Stimulated activated effector memory CD8-positive, alpha-beta T cell treated with anti-CD3 and anti-CD28 coated beads, Interleukin-12 subunit alpha, Interleukin-12 subunit beta, amount 100 ng/mL, for 72 hours (primary cell): ENCODE data around the gene ZFHX3.

Experiments
- ATAC-seq: fragments of 150-1000 bp; cut with Tn5 transposase; 2 replicates; pipeline ENCODE4 v1.10.0; 2021
- DNase-seq, 2 donors: peaks; one replicate each; pipeline ENCODE4 v3.0.0; 2021 to 2022; ENCODE audit warnings: low spot score in 2 of 2
- H3K27ac Mint-ChIP-seq: one replicate; pipeline ENCODE4 v1.8.0; 2022; ENCODE audit warnings: mild to moderate bottlenecking, mixed read lengths
- H3K36me3 Mint-ChIP-seq: one replicate; pipeline ENCODE4 v1.8.0; 2022; ENCODE audit warnings: mild to moderate bottlenecking, mixed read lengths
- H3K4me1 Mint-ChIP-seq: one replicate; pipeline ENCODE4 v1.8.0; 2022; ENCODE audit warnings: mixed read lengths
- H3K4me3 Mint-ChIP-seq: one replicate; pipeline ENCODE4 v1.8.0; 2022; ENCODE audit warnings: mild to moderate bottlenecking, mixed read lengths
- H3K9me3 Mint-ChIP-seq: one replicate; pipeline ENCODE4 v1.8.0; 2022; ENCODE audit warnings: mixed read lengths

The ZFHX3 gene

DNA sequence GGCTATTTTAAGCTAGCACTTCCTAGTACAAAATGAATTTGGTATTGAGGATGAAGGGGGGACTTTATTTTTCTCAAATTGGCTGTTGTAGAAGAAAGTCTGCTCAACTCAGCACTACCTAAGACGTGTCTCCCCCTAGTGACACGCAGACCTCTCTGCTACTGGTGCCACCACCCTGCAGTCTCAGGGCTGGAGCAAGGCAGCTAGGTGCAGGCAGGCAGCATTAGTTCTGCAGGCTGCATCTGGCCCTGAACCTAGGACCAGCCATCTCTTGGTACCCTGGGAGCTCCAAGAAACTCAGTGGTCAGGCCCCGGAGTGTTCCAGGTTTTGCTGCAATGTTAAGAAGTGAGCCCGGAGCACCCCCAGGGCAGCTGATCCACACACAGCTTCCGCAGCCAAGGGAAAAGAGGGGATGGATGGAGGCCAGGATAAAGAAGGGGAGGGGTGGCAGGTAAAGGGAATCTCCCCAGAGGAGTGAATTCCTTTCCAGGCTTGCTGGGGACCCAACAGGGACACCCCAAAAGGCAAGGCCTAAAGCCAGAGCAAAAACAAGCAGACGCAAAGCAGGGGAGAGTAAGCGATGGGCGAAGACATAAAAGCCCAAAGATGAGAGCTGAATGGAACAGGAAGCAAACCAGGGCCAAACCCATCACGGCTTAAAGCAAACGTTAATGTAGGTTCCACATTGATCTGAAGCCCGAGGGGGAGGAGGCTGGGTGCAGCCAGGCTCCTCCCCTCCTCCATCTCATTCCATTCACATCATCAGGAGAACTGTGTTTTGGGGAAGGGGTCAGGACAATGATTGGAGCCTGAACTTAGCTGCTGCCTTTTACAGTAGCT, 200.5 kb downstream of the ZFHX3 start:
- no peak for DNase-seq
- H3K36me3 Mint-ChIP-seq, result no peaks in the 10 kb centered on the region
- H3K27ac Mint-ChIP-seq, result no peak overlapping the region
- H3K4me1 Mint-ChIP-seq, result peaks cover 9% of the 10 kb centered on the region
- no peaks in the 10 kb centered on the region for H3K9me3 Mint-ChIP-seq
- peak; percentile 14 for ATAC-seq
- H3K4me3 Mint-ChIP-seq, result no peak overlapping the region

DNA sequence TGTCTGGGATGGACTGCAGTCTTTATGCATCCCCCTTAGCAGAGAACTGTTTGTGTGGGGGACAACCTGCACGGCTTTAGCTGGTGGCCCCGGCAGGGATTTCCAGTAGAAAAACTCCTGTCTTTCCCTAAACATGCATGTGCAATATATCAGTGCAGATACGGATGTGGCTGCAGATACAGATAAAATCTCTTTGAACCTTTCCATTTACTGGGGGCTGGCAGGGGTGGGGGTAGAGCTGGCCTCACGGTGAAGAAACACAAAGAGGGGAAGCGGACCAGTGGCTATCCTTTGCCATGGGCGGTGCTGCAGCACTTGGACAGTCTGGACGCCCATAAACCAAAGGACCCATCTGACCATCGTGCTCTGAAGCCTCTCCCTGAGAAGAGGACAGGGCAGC, 201.3 kb downstream of the ZFHX3 start:
- H3K4me1 Mint-ChIP-seq, result peaks cover 9% of the 10 kb centered on the region
- no peak overlapping the region for H3K4me3 Mint-ChIP-seq
- DNase-seq (no peak), ATAC-seq (no peak)
- H3K9me3 Mint-ChIP-seq, result no peaks in the 10 kb centered on the region
- no peak overlapping the region for H3K27ac Mint-ChIP-seq
- H3K36me3 Mint-ChIP-seq, result no peaks in the 10 kb centered on the region

DNA sequence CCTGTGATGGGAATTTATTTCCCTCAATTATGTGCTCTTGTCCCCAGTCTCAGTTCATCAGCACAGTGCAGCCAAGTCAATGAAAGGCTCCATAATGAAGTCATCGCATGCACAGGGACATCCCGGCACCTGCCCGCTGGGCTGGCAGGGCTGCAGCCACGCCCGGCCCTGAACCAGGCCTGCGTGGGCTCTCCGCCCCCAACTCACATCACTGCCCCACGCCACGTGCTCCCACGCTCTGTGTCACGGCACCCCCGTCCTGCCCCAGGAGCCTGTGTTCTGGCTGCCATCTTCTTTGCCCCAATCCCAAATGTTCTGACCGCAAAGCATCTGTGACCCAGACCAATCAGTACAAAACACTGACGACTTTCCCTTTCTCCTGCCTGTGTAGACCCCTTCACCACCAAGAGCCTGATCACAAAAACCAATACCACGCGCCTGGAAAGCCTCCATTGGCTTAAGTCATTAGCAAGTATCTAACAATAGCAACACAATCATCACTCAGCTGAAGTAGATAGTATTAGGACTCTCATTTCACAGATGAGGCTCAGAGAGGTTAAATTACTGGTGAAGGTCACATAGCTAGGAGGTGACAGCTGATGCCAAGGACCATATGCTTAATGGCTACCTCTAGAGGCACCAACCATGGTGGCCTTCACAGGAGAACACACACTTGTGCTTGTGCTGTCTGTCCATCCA, 202.5 kb downstream of the ZFHX3 start:
- no peak overlapping the region for H3K4me3 Mint-ChIP-seq
- no peaks in the 10 kb centered on the region for H3K9me3 Mint-ChIP-seq
- DNase-seq (no peak), ATAC-seq (no peak)
- no peaks in the 10 kb centered on the region for H3K36me3 Mint-ChIP-seq
- H3K4me1 Mint-ChIP-seq, result peaks cover 9% of the 10 kb centered on the region
- no peak overlapping the region for H3K27ac Mint-ChIP-seq

DNA sequence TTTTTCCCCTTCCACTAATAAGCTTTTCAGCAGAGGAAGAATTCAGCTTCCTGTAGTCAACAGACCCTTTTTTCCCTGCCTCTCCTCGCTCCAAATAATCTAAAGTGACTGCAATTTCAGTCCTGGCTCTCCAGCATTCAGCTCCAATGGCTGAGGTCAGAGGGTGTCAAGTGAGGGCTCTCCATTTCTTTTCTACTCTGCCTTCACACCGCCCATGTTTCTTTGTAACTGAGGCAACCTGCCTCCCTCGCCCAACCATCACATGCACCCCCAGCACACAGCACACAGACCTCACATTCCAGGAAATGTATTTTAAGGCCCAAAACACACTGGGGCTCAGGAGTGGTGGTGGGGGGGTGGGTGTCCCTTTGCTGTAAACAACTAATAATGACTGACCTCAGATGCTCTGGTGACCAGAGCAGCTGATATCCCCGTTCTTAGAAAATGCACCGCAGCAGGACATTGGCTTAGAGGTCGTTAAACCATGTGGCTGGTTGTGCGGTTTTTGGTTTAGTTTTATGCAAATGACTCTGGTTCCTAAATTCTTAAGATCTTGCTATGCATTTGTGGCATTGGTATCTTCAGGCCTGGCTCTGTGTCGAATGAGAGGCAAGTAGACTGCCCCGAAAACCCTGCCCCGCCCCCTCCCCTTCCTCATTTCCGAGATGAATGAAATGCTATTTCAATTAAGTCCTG, 203.6 kb downstream of the ZFHX3 start:
- H3K4me1 Mint-ChIP-seq, result peaks cover 9% of the 10 kb centered on the region
- no peaks in the 10 kb centered on the region for H3K36me3 Mint-ChIP-seq
- H3K27ac Mint-ChIP-seq, result no peak overlapping the region
- ATAC-seq (no peak), DNase-seq (no peak)
- no peak overlapping the region for H3K4me3 Mint-ChIP-seq
- no peaks in the 10 kb centered on the region for H3K9me3 Mint-ChIP-seq

DNA sequence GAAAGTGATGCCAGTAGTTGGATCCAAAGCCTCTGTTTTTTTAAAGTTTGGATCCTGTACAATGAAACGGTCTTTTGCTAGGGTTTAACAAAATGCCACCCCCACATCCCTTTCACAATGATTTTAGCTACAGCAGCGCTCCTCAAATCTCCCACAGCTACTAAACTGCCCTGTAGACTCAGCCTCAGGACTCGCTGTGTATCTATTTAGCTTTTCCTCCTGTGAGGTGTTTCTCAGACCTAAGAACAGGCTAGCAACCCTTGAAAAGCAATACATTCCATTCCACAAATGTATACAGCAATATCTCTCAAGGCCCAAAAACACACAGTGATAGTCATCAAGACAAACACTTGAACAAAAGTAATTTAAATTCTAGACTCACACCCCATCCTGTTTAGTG, 206.4 kb downstream of the ZFHX3 start:
- Mint-ChIP-seq H3K27ac (no peak overlapping the region), H3K4me1 (peaks cover 9% of the 10 kb centered on the region), H3K9me3 (no peaks in the 10 kb centered on the region), H3K4me3 (no peak overlapping the region), H3K36me3 (no peaks in the 10 kb centered on the region)
- ATAC-seq (no peak), DNase-seq (no peak)

DNA sequence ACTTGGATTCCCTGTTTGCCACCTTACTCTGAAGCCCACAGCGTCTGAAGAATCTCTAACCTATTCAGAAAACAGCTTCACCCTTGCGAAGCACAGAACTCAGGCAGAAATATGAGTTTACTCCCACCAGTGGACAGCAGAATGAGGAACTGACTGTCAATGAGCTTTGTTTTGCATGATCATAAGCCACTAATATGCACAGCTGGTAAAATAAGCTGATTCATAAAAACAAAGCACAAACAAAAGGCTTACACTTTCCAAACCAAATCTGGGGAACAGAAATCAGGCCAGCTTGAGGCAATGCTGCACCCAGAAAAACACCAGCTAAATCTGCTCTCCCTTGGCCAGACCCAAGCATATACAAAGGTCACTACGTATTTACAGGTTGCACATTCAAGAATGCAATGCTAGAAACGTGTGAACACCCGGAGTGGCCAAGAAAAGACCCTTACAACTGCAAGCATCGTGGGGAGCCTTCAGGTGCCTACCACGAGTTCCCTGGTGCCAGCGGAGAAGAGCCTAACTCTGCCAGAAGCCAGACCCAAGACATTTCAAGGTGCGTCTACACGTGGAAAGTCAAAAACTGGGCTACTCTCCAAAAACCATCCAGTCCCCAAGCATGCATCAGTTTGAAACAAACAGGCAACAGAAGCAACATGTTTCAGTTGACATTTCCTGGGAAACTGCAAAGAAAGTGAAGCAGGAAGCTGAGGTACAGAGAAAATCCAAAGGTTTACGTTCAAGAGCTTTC, 207.1 kb downstream of the ZFHX3 start:
- no peak overlapping the region for H3K27ac Mint-ChIP-seq
- DNase-seq (no peak), ATAC-seq (no peak)
- no peaks in the 10 kb centered on the region for H3K9me3 Mint-ChIP-seq
- H3K4me3 Mint-ChIP-seq, result no peak overlapping the region
- H3K36me3 Mint-ChIP-seq, result no peaks in the 10 kb centered on the region
- H3K4me1 Mint-ChIP-seq, result peaks cover 9% of the 10 kb centered on the region

DNA sequence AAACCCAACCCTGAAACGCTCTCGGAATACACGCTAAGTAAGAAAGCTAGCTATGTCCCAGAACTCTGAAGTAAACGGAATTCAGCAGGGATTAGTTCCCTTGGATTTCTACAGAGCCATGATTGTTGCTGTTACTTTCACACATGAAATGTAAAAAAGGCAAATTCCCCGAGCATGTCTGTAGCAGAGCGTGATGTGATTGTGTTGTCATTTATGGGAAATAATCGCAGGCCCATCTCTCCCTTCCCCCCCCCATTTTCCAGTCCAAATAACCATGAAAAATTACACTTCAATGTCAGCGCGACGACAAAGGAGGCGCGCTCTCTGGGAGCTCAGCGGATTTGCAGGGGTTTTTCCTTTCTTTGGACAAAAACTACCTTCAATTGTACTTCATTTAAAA, 209.0 kb downstream of the ZFHX3 start:
- Mint-ChIP-seq H3K4me1 (peaks cover 5% of the 10 kb centered on the region), H3K4me3 (no peak overlapping the region), H3K27ac (no peak overlapping the region), H3K36me3 (no peaks in the 10 kb centered on the region), H3K9me3 (no peaks in the 10 kb centered on the region)
- ATAC-seq (no peak), DNase-seq (no peak)

DNA sequence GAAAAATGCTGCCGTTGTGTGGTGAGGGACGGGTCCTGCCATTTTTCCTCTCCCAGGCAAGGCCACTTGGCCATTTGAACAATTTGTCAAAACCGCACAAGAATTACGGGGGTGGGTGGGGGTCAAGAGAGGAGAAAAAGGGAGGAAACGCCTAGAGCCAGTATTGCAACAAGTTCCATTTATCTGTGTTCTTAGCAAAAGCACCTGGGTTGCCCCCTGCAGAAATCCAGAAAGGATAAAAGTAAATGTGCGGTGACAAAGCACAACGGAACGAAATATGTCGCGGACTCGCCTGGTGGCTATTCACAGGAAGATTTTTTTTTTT, 209.4 kb downstream of the ZFHX3 start:
- no peaks in the 10 kb centered on the region for H3K36me3 Mint-ChIP-seq
- no peak overlapping the region for H3K27ac Mint-ChIP-seq
- no peak overlapping the region for H3K4me3 Mint-ChIP-seq
- DNase-seq (no peak), ATAC-seq (no peak)
- H3K9me3 Mint-ChIP-seq, result no peaks in the 10 kb centered on the region
- H3K4me1 Mint-ChIP-seq, result peaks cover under 1% of the 10 kb centered on the region

DNA sequence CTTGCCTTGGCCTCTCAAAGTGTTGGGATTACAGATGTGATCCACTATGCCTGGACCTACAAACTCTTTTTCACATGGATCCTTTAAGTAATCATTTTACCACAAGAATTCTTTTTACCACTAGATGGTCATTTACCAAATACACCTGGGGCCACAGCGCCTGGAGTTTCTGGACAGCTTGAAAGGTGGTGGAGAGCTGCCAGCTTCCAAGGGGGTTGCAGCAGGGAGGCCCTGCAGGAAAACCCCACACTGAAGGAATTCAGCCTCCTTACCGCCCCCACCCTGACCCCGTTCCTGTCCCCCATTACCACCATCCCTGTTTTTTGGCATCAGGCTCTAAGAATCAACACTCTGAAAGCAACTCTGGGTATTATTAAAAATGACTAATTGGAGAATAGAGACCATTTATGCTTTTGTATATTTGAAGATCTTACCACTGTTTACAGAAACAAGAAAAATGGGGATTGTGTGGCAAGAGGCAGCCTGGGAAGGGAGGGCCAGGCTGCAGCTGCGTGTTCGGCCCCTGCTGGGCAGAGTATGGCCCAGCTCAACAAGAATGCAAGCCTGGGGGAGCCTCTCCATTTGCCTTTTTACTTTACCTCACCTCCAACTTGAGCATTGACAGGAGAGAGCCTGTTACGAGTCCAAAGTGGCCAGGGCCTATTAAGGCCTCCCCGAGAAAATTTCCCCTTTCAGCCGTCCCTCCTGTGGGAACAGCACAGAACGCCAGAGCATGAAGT, 209.9 kb downstream of the ZFHX3 start:
- ATAC-seq, result no peak
- H3K4me1 Mint-ChIP-seq, result no peaks in the 10 kb centered on the region
- H3K27ac Mint-ChIP-seq, result no peak overlapping the region
- no peaks in the 10 kb centered on the region for H3K36me3 Mint-ChIP-seq
- no peaks in the 10 kb centered on the region for H3K9me3 Mint-ChIP-seq
- no peak for DNase-seq
- H3K4me3 Mint-ChIP-seq, result no peak overlapping the region

DNA sequence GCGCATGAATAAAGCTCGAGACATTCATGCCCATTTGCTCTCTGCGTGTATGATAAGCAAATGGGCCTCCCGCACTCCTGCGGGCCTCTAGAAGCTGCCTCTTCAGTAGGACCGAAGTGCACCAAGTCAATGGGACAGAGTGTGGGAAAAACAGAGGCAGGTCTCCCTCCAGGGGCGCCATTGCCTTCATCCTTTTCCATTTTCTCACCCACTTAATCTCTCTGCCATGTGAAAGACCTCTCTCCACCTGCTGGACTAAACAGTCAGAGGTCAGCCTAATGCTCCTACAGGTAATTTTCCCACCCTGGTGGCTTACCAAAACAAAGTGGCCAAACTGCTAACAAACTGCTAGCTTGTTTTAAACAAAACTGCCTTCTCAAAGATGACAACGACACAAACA, 210.9 kb downstream of the ZFHX3 start:
- DNase-seq (no peak), ATAC-seq (no peak)
- Mint-ChIP-seq H3K27ac (no peak overlapping the region), H3K36me3 (no peaks in the 10 kb centered on the region), H3K4me1 (no peaks in the 10 kb centered on the region), H3K9me3 (no peaks in the 10 kb centered on the region), H3K4me3 (no peak overlapping the region)

DNA sequence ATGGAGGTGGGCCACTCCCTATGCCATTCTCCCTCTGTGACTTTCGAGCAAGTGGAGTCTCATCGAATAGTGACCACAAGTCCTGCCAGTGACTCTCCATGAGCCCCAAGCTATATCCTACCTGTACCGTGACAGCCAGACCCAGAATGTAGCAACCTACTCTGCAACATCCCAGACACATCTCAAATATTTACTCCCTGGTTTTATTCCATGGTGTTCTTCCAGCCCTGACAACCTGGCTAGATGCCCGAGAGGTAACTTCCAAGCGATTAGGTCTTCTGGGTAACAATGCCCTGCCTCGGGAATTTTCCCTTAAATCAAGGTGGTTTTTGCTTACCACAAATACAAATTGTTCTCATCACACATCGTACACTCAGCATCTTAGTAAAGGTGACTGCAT, 211.7 kb downstream of the ZFHX3 start:
- Mint-ChIP-seq H3K27ac (no peak overlapping the region), H3K4me3 (no peak overlapping the region), H3K9me3 (no peaks in the 10 kb centered on the region), H3K4me1 (no peaks in the 10 kb centered on the region), H3K36me3 (no peaks in the 10 kb centered on the region)
- ATAC-seq, result no peak
- DNase-seq, result no peak

DNA sequence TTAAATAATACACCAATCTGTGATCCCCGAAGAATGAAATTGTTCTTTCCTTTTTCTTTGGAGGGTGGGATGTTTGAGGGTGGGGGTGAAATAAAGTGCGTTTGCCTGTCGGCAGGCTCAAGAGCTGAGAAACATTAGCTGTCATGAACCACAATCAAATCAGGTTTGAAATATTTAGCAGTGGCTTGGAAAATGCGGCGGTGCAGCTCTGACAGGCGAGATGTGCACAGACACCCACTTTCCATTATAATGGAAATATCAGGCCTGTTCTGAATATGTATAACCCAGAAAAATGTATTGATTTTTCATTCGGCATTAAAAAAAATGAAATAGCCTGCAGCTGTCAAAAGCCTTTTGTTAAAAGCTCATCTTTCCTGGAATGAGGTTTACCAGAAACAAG, 212.8 kb downstream of the ZFHX3 start:
- H3K4me1 Mint-ChIP-seq, result no peaks in the 10 kb centered on the region
- no peak for DNase-seq
- no peak overlapping the region for H3K27ac Mint-ChIP-seq
- no peaks in the 10 kb centered on the region for H3K9me3 Mint-ChIP-seq
- no peaks in the 10 kb centered on the region for H3K36me3 Mint-ChIP-seq
- no peak for ATAC-seq
- H3K4me3 Mint-ChIP-seq, result no peak overlapping the region

DNA sequence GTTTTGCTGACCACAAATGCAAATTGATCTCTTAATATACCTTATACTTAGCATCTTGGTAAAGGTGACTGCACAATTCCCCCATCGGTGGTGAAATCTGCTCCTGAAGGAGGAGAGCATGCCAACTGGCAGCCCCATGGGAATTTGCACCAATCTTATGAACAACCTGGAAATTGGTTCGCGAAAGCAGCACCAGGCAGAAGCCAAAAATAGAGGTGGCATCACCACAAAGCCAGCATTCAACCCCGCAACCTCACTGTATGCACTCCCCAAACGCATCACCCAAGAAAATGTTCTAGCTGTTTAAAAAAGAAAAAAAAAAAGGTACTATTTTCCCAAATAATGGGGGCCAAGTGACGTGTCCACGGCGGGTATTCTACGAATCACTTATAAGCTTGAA, 213.4 kb downstream of the ZFHX3 start:
- H3K4me3 Mint-ChIP-seq, result no peak overlapping the region
- H3K36me3 Mint-ChIP-seq, result no peaks in the 10 kb centered on the region
- no peak for DNase-seq
- no peak overlapping the region for H3K27ac Mint-ChIP-seq
- no peaks in the 10 kb centered on the region for H3K4me1 Mint-ChIP-seq
- no peaks in the 10 kb centered on the region for H3K9me3 Mint-ChIP-seq
- no peak for ATAC-seq

DNA sequence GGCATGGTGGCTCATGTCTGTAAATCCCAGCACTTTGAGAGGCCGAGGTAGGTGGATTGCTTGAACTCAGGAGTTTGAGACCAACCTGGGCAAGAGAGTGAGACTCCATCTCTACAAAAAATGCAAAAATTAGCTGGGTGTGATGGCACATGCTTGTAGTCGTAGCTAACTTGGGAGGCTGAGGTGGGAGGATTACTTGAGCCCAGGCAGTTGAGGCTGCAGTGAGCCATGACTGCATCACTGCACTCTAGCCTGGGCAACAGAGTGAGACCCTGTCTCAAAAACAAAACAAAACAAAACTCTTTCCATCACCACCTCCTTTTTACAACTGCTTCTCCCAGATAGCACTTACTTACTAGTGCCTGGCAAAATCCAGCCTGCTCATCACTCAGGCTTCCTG, 214.0 kb downstream of the ZFHX3 start:
- no peak for DNase-seq
- Mint-ChIP-seq H3K36me3 (no peaks in the 10 kb centered on the region), H3K4me1 (no peaks in the 10 kb centered on the region), H3K4me3 (no peak overlapping the region), H3K27ac (no peak overlapping the region), H3K9me3 (no peaks in the 10 kb centered on the region)
- ATAC-seq, result no peak

DNA sequence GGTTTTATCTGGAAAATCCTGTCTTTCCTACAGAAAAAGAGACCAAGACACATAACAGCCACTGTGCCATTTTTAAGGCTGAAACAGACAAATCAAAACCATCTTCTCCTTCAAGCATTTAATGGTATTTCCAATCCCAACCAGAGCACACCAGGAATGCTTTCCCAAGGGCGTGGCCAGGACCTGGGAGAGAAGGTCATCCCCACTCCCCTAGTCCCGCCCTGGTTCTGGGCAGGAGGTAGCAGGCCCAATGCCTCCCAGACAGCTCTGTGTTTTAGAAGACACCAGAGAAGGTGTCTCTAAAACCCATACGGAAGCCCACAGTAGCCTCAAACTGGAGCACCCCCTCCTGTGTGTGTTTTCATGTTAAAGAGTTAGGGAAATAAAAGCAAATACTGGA, 214.4 kb downstream of the ZFHX3 start:
- DNase-seq (no peak), ATAC-seq (no peak)
- Mint-ChIP-seq H3K27ac (no peak overlapping the region), H3K9me3 (no peaks in the 10 kb centered on the region), H3K4me1 (no peaks in the 10 kb centered on the region), H3K4me3 (no peak overlapping the region), H3K36me3 (no peaks in the 10 kb centered on the region)
